ENCODE data around the gene RNF44.

- TF ChIP-seq CTCF (IDR thresholded peaks at IDR 0.05) = no peak
- TF ChIP-seq POLR2A (IDR thresholded peaks at IDR 0.05) = no peak
Observed at GRCh38 chr5:176481711-176482110, 55.5 kb downstream of the RNF44 start.
